HG02970 (cell line): ENCODE measurements around the gene IL1RN.

Experiments
- ATAC-seq: cut with Tn5 transposase; IDR thresholded peaks from one replicate; pipeline ENCODE4 v1.9.1; 2021; ENCODE audit warnings: mild to moderate bottlenecking, moderate library complexity, moderate number of reproducible peaks; ENCODE audit not compliant: unreplicated experiment, low FRiP score

Gene IL1RN

GRCh38 chr2:113149553-113150257, 22.3 kb downstream of the IL1RN start:
- ATAC-seq: no peak

- no peak for ATAC-seq
Observed at GRCh38 chr2:113150258-113150601, 22.8 kb downstream of the IL1RN start.

GRCh38 chr2:113155331-113155730, 27.9 kb downstream of the IL1RN start:
- ATAC-seq: no peak

GRCh38 chr2:113156278-113157117, 29.1 kb downstream of the IL1RN start:
- no peak for ATAC-seq

- no peak for ATAC-seq
Observed at GRCh38 chr2:113157118-113157896, 29.9 kb downstream of the IL1RN start.

- ATAC-seq: no peak
Observed at GRCh38 chr2:113157897-113158753, 30.7 kb downstream of the IL1RN start.

GRCh38 chr2:113158884-113159553, 31.6 kb downstream of the IL1RN start:
- no peak for ATAC-seq

- no peak for ATAC-seq
Observed at GRCh38 chr2:113160248-113160647, 32.9 kb downstream of the IL1RN start.

GRCh38 chr2:113160962-113161361, 33.6 kb downstream of the IL1RN start:
- no peak for ATAC-seq

GRCh38 chr2:113162173-113162572, 34.8 kb downstream of the IL1RN start:
- no peak for ATAC-seq

- ATAC-seq: no peak
Observed at GRCh38 chr2:113162869-113163268, 35.5 kb downstream of the IL1RN start.

- no peak for ATAC-seq
Observed at GRCh38 chr2:113164215-113164929, 37.0 kb downstream of the IL1RN start.

GRCh38 chr2:113164930-113165585, 37.7 kb downstream of the IL1RN start:
- no peak for ATAC-seq

- no peak for ATAC-seq
Observed at GRCh38 chr2:113166187-113166645, 38.8 kb downstream of the IL1RN start.

- ATAC-seq: no peak
Observed at GRCh38 chr2:113167115-113167932, 39.9 kb downstream of the IL1RN start.

GRCh38 chr2:113167962-113168340, 40.6 kb downstream of the IL1RN start:
- ATAC-seq: no peak

GRCh38 chr2:113169002-113169530, 41.7 kb downstream of the IL1RN start:
- no peak for ATAC-seq
